Astrocyte of the cerebellum (primary cell): ENCODE data around the gene TUBA1C.
A peak's percentile ranks its signal among the peaks of the same experiment; 100 is the strongest.

Experiments used
- DNase-seq: peaks from one replicate; pipeline ENCODE4 v3.0.0-alpha.2; 2011; ENCODE audit warnings: low read depth
- H3K4me3 ChIP-seq: 2 replicates; pipeline ENCODE4 v1.5.1; 2011; ENCODE audit warnings: mild to moderate bottlenecking, low read depth, low read length, moderate library complexity
- in situ Hi-C: cut with HindIII; loops from 2 replicates; pipeline ENCODE4 v1.10.0; 2017; ENCODE audit warnings: low sequenced_read_pairs
- TF ChIP-seq, protein P1 (sequence below): IDR thresholded peaks from 2 replicates; pipeline ENCODE4 v1.5.1; 2012; ENCODE audit warnings: low read length, low read depth, moderate library complexity, mild to moderate bottlenecking; ENCODE audit errors: missing control alignments

TUBA1C gene

DNA sequence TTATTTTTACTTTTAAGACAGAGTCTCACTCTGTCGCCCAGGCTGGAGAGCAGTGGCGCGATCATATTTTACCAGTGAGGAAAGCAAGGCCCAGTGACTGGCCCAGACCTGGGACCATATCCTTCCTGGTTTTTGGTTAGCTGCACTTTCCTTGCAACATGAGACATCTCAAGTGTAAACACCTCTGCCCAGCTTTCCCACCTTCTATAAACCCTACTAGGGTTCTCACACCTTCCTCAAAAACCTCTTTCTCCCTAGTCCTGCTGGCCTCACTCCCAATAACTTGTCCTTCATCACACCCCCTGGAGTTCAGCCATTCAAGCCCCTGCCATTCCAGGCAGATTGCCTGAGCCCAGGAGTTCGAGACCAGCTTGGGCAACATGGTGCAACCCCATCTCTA is 19.8 kb downstream of the TUBA1C start:
- in situ Hi-C loops: no loop called here
- DNase-seq: no peak
- TF ChIP-seq, protein P1, sequence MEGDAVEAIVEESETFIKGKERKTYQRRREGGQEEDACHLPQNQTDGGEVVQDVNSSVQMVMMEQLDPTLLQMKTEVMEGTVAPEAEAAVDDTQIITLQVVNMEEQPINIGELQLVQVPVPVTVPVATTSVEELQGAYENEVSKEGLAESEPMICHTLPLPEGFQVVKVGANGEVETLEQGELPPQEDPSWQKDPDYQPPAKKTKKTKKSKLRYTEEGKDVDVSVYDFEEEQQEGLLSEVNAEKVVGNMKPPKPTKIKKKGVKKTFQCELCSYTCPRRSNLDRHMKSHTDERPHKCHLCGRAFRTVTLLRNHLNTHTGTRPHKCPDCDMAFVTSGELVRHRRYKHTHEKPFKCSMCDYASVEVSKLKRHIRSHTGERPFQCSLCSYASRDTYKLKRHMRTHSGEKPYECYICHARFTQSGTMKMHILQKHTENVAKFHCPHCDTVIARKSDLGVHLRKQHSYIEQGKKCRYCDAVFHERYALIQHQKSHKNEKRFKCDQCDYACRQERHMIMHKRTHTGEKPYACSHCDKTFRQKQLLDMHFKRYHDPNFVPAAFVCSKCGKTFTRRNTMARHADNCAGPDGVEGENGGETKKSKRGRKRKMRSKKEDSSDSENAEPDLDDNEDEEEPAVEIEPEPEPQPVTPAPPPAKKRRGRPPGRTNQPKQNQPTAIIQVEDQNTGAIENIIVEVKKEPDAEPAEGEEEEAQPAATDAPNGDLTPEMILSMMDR: no peak
- H3K4me3 ChIP-seq: no peak overlapping the region

DNA sequence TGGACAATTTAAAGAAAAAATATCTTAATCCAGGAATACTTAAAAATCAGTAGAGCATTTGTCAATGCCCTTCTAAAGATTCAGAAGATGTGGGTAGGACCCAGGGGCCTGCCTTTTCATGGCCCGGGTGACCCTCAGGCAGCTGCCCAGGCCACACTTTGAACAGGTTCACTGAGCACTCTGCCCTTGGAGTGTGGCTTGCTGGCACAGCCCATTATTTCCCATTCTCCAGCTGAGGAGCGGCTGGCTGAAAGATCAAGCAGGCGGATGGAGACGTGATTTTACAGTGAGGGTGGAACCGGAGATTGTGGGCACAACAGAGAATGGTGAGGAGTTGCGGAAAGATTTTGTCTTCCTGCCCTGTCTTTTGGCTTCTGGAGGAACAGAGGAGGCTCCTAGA is 23.0 kb downstream of the TUBA1C start:
- TF ChIP-seq, protein P1: no peak

DNA sequence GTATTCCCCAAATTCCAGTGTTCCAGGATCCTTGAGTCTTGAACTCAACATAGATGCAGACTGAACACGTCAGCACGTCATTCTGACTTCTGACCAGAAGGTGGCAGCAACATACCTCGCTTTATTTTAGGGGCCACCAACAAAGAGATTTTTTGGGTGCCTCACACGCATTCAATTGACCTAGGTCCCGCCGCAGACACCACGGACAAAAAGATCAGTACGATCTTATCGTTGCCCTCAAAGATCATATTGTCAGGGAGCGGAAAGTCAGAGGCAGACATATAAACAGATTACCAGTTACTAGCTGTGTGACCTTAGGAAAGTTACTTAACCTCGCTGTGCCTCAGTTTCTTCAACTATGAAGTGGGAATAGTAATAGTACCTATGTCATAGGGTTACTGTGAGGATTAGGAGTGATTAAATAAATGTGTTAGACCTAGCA is 23.6 kb downstream of the TUBA1C start:
- H3K4me3 ChIP-seq: no peak overlapping the region
- in situ Hi-C loops: no loop called here
- DNase-seq: peak; percentile 34
- TF ChIP-seq, protein P1: peak; percentile 80

More for the DNA sequence above, 23.0 kb downstream of the TUBA1C start:
- H3K4me3 ChIP-seq: no peak overlapping the region
- no peak for DNase-seq
- in situ Hi-C loops: no loop called here

DNA sequence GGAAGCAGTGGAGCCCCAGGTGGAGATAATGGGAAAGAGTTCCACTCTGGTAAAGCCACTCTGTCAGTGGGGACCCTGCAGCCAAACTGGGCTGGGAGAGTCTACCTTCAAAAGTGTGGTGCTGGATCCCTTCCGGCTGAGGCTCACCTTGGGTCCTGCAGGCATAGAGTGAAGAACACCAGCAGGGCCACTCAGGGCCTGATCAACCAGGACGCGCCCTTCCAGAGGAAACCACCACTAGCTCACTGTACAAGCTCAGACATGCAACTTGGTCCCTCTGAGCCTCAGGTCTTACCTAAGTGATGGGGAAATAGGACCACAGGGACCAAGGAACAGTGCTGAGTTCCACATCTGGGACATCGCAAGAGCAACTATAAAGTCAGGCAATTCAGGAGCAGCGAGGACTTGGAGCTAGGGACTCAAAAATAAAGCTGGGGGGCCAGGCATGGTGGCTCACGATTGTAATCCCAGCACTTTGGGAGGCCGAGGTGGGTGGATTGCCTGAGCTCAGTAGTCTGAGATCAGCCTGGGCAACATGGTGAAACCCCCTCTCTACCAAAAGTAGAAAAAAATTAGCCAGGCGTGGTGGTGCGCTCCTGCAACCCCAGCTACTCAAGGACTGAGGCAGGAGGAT is 24.2 kb downstream of the TUBA1C start:
- TF ChIP-seq, protein P1: no peak
- no peak overlapping the region for H3K4me3 ChIP-seq
- in situ Hi-C loops: no loop called here
- DNase-seq: no peak

DNA sequence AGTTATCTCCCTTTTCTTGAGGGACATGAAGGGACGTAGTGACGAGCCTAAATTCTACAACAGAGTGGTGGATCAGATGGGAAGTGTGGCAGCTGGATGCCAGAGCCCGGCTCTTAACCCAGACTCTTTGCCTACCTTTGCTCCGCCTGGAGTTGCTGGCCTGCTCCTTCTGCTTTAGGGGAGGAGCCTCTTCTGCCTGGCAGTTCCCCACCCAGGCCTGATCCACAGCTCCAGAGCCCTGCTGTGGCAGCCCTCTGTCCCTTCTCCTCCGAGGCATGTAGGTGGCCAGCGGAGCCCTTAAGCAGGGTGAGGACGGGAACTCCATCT is 27.8 kb downstream of the TUBA1C start:
- no peak for DNase-seq
- no peak overlapping the region for H3K4me3 ChIP-seq
- TF ChIP-seq, protein P1: no peak
- in situ Hi-C loops: no loop called here

DNA sequence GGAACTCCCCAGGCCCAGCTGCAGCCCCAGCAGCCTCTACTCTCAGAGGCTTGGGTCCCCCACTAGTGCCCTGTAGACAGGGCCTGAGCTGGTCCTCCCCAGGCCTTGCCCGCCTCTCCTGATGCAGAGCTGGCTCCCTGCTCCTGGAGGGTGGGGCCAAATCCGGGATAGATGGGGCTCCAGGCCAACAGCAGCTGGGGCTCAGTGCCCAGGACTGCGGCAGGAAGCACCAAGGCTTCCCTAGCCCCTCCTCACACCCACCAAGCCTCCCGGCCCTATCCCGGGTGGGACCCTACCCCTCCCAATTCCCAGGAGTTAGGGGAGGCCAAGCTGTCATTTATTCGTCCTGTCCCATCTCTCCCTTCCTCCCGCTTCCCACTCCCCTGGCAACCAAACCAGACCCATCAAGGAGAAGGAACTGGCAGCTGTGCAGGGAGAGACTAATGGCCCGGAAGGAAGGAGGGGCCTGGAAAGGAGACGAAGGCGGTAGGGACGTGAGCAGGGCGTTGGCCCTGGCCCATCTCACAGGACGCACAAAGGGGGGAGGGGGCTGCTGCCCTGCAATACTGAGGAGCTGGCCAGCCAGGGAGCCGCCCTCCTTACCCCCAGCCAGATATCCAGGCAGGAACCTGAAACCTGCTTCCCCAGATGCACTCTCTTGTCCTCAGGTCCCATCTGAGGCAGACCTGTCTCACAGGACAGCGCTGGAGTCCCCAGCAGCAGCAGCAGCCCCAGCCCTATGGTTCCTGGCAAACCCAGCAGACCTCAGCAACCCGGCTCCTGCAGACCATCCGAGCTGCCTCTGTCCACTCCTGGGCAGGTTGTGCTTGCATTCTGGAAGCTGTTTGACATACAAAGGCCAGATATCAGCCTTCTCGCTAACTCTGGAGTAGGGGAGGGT is 28.4 kb downstream of the TUBA1C start:
- TF ChIP-seq, protein P1: no peak
- no peak overlapping the region for H3K4me3 ChIP-seq
- DNase-seq: no peak
- in situ Hi-C loops: no loop called here
